Pons (tissue), 1 donor: ENCODE measurements around the gene UTRN.

ENCODE experiments used
- DNase-seq: peaks from one replicate; pipeline ENCODE4 v3.0.0-alpha.2; 2016; ENCODE audit warnings: low spot score

UTRN gene

DNA sequence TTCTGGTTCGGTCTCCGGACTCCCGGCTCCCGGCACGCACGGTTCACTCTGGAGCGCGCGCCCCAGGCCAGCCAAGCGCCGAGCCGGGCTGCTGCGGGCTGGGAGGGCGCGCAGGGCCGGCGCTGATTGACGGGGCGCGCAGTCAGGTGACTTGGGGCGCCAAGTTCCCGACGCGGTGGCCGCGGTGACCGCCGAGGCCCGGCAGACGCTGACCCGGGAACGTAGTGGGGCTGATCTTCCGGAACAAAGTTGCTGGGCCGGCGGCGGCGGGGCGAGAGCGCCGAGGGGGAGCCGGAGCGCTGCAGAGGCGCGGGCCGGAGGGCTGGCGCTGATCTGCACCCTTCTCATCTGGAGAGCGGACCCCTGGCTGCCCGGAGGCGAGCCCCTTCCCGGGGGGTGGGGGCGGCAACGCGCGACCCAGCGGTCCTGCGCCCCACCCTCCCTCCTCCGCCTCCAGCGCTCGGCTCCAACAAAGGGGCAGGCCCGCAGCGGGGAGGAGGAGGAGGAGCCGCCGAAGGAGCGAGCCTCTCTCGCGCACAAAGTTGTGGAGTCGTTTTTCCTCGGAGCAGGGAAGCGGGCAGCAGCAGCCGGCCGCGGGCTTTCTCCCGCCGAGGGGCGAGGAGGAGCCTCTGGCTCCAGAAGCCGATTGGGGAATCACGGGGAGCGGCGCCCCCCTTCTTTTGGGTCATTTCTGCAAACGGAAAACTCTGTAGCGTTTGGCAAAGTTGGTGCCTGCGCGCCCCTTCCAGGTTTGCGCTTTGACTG is at the start of gene UTRN:
Gene UTRN, plus strand, starts transcription at position 553 of the 765 bp plus-strand sequence. CDS start 6,494 bp downstream, outside the sequence.
- no peak for DNase-seq

DNA sequence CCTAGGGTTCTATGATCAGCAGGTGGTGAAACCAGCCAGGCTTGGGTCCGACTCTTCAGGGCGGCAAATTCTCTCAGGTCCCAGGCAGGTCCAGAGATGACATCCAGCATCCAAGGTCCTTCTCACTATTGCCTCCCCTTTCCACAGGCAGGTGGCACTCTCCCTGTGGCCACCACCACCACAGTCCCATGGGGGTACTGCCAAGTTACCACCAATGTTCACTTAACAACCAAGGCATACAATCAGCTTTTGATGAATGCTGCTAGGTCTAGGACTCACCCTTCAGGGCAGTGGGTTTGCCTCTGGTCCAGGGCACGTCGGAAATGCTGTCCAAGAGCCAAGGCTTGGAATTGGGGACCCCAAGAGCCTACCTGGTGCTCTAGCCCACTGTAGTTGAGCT is 40.4 kb upstream of the UTRN start:
- no peak for DNase-seq

DNA sequence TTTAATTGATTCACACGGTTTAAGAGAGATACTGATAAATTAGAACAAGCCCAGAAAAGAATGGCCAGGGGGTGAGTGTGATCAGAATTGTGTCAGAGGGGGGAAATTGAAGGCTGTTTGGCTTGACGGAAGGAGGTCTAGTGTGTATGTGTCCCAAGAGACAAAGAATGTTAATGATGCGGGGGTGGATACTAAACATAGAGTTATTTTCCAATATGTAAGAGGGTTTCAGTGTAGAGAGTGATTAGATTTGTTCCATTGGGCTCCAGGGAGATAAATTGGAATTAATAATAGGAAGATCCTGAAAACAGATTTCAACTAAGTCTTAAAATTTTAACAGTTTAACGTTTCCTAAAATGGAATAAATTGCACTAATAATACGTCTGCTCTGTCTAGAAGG is 38.1 kb upstream of the UTRN start:
- no peak for DNase-seq

DNA sequence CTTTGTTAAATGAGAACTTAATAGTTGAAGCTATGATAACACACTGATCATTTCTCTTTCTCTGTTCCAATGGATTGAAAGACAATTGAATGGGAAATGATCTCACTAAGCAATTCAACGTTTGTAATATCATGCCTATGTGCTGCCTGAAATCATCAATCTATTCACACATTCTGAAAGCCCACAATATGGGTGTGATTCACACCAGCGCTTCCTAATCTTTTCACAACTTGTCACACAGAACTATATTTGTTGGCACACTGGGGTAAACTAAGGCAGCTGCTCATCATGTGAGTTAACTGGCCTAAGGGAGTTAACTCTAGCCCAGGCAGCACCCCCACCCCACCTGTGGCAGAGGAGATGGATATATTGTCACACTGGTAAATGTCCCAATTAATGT is 37.1 kb upstream of the UTRN start:
- DNase-seq = no peak

DNA sequence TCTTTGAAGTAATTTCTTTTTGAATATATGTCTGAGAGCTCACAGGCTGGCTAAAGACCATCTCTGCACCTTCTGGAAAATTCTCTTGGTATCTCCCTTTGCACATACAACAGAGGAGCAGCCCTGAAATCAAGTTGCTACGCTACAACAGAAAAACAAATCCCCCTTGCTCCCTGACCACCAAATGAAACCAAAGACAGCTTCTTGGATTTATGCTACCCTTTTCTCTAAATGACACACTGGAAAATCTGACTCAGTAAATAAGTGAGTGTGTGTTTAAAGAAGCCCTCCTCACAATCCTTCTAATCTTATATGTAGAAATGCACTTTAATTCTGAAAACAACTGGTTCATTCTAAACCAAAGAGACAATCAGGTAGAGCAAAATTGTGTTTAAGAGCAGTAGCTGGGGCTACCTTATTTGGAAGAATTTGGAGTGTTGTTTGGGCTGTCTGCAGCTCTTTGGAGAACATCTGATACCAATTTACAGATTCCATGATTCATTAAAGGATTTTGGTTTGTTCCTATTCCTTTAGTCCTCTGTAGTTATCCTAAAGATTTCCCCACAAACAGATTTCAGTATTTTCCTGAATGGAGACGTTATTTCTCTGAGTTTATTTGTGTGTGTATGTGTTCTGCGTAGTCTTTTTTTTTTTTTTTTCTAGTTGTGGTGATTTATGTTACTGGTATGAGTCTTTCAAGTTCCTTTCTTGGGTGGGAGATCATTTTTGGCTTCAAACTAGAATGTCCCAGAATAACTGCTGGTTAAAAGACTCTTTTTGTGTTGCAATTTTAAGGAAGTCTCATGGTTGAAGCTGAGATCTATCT is 36.4 kb upstream of the UTRN start:
- no peak for DNase-seq

DNA sequence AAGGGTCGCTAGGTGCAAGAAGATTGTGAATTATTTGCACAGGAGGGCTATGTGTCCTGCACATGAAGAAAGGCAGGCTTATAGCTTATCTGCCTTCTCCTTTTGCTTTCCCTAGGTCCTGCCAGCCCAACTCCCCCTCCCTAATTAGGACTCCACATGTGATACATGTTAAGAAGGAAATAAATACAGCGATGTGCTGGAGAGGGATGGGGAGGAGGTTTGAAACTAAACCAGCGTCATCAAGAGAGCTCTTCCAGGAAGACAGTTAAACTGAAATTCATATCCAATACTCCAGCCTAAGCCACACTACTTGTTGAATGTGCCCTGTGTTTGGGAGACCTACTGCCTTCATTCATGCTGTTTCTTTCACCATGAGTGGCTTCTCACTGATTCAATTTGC is 34.9 kb upstream of the UTRN start:
- DNase-seq = no peak

DNA sequence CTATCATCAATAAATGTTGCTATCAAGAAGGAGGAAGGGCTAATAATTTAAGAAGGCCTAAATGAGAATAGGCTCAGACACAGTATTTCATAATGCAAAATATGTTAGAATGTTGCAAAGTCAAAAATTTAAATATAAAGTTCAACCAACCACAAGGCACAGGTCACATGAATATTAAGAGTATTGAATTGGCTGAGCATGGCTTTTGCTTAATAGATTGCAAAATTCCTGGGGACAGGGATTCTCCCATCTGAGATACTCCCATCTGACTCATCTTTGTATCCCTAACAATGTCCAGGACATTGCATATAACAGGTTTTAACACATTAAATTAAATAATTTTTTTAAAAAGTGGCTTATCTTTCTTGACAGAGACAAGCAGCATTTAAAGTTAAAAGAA is 32.9 kb upstream of the UTRN start:
- DNase-seq = no peak

DNA sequence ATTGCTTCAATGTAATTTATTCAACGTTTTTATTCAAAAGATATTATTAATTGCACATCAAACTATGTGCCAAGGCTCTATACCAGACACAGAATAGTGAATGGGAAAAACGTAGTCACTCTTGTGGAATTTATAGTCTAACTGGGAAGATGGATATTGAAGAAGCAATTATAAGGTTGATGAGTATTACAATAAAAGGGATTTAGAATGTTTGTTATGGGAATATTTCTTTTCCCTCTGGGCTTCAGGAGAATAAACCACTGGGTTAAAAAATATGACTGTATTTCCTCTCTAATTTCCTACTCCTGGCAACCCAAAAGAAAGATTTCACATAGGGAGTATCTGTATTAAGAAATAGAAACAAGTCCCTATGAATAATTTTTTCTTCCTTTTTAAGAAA is 25.1 kb upstream of the UTRN start:
- no peak for DNase-seq

DNA sequence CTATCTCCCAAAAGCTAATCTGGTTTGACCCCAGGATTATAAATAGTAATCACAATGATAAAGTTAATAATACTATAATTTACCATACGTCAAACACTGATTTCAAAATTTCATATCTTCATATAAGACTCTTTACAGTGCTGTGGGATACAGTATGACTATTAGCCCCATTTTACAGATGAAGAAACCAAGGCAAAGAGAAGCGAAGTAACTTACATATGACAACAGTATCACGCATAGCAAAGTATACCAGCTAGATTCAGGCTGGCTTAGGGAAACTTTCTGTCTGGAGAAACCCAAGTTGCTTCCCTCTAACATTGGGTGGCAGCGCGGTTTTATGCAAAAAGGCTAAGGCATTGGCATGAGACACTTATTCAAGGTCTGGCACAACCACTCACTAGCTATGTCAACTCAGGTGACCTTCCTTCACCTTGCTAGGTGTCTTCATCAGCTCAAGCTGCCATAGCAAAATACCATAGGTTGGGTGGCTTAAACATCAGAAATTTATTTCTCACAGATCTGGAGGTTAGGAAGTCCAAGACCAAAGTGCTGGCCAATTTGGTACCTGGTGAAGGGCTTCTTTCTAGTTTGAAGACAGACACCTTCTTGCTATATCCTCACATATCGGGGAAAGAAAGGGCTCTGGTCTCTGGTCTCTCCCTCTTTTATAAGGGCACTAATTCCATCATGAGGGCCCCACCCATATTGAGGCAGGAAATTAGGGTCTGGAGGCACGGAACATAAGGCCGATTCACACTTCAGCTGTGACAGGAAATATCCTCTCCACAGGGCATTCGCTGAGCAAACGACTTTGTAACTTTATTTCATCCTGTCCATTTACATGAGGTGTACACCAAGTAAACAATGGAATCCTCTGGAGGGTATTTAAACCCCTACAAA is 22.4 kb upstream of the UTRN start:
- DNase-seq = no peak

DNA sequence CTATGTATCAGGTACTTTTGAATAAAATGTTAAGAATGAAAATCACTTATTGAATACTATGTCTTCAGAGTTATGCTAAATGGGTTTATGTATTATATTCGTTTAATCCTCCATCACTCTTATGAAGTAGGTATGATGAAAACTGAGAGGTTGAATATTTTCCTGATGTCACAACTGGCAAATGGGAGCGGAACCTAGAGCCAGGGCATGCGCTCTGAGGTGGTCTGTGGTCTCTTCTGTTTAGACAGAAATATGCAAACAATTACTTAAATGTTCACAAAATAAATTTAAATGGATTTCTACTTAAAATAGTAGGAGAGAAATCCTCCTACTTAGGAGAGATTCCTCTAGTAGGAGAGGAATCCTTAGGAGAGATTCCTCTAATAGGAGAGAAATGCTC is 21.3 kb upstream of the UTRN start:
- DNase-seq = no peak

DNA sequence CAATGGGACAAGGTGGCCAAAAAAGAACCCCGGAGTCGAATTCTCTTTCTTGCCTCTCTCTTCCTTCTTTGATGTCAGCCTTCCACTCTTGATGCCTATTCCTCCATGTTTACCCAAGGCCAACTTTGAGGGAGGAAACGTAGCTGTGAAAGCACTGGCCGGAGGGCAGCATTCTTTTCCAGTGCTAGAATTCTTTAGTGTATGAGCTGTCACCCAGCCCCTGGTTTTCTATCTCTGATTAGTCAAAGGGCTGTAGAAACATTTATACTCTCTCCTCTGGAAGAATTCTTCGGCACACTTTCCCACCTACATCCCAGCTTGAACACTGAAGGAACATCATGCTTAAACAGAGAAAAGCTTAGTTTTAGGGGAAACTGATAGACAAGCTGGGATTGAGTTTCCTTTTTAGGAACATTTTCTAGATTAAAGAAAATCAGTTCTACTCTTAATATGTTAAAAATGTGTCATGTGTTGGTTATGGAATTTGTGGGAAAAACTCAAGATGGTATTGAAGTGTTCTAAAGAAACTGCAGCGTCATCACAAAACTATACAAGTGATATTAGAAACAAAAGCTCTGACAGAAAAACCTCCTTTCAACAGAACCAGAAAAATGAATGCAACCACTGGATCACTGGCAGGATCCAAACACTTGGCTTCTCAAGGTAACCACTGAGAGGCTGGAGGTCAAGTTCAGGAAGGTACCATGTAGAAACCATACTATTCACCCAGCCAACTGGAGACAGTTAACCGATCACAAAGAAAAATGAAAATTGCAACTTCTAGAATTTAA is 20.7 kb upstream of the UTRN start:
- no peak for DNase-seq

DNA sequence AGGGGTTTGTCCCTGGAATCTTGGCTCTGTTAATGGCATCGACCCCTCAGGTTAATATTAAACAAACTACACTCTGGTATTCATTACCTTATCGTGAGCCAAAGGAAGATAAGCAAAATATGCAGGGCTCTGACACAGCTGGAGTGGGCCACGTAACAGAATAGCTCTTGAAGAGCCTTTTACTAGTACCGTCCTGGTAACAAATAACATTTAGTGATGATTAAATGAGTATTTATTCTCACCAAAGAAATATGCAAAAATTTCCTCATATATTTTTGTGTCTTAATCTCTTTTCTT is 20.1 kb upstream of the UTRN start:
- no peak for DNase-seq

DNA sequence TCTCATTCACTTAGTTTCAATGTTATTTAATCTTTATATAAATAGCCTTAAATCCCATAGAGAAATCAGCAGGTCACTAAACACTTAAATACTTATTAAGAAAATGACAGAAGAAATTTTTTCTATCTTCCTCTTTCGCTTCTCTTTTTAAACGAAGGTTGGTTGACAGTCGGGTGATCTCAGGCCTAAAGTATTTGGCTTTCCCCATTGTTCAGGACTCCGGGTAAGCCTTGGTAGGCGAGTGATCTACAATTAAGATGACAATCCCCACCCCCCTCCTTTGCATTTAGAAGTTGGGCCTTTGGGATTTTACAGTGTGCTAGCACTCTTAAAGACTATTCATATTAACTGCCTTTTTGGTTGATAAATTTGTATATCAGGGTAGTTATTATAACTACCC is 19.7 kb upstream of the UTRN start:
- no peak for DNase-seq

DNA sequence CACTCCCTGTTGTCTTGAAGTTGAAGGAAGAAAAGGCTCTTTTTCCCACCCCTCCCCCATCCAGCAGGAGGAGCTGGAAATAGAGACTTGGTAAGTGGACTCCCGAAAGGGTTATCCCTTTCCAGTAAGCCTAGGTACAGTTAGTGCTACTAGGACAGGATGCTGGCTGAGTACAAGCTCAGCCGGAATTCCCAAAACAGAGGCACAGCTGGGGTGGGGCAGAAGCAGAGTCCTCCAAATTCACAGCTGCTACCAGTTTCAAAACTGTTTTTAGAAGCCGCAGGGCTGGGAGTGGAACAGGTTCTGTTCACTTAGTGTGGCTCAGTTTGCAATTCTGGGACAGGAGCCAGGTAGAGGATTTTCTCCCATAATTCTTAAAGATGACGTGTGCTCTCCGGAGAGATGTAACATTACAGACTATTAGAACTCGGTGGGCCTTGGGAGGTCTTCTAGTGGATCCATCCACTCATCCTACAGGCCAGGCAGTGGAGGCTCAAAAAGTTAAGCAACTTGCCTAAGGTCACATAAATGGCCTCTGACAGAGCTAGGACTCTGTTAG is 19.0 kb upstream of the UTRN start:
- no peak for DNase-seq

DNA sequence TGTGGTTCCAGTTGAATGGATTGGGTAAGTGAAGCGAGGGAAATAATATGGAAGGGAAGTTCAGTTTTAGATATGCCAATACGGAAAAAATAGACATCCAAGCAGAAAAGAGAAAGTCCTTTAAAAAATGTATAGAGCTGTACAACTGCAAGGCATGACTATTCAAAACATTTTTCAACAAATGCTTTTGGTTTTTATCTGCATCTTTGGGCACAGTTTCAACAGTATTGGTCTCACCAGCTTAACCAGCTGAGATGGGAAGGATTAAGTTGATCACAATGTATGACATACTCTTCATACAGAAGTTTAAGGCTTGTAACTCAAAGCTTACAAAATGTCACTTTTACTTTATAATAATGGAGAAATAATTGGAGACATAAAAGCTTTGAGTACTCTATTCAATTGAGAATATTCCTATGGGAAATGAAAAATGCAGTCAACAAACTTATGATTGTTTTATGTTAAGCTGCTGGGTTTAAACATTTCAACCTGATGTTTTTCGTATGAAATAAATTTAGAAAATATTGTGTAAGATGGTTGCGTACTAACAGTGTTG is 16.3 kb upstream of the UTRN start:
- no peak for DNase-seq

DNA sequence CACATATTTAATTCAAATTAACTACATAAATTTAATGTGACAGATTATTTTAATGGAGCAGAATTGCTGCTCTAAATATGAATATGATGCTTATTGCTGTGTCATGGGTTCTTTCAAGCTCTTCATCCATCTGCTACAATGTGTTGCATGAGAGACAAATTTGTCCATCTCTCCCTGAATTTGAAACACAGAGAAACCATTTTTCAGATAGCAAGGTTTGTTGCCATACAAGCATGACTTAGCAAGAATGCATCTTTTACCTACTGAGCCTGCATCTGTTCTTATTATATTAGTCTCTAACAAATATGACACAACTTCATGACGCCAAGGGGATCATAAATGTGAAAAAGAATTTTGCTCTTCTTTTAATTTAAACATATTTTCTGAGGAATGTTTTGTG is 8.0 kb upstream of the UTRN start:
- DNase-seq = no peak

DNA sequence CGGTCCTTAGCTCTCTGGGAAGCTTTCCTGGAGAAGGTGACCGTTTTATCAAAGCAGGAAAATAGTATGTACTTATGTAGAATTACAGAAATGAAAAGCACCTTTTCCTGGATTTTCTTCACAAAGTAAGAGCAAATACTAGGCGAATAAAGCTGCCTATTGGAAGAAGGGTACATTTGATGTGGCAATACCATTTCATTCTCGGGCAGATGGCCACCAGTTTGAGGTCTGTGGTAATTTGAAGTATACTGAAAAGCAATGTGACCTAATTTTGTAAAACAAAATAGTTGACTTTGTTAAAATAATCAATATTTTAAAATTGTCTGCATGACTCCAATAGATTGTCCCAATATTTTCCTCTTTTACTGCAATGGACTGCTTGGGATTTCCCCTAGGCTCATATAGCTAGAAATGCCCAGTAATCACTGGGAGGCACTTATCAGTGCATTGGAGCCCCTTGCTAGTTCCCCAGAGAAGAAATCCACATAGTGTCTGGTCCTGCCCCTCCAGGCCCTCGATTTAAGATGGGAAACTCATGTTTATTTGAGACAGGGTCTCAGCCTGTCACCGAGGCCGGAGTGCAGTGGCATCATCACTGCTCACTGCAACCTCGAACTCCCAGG is 7.4 kb upstream of the UTRN start:
- DNase-seq = no peak

DNA sequence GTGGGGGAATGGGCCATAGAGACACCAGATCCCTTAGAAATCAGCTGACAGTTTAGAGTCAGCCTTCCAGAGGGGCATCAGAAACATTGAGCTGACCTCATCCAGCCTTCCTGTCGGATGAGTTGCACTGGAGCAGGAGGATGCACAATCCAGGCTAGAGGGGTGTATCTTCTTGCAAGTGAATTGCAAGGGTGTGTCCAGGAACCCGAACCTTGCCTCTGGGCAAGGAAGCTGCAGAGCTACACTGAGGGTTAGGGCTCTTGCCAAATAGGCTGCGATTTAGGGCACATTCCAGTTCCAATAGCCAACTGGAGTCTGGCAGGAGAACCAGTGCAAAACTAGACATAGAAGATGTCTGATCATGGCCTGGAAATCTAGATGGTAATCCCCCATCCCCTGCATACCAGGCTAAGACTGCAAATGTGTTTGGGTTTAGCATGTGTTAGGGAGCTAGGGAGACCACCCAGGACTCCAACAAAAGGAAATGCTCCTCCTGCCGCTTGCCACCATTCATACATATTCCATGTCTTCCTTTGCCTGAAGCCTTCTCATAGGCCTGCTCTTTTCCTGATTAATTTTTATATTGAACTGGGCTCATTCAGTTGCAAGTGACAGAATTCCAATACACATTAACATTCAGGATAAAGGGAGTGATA is 6.3 kb upstream of the UTRN start:
- no peak for DNase-seq

DNA sequence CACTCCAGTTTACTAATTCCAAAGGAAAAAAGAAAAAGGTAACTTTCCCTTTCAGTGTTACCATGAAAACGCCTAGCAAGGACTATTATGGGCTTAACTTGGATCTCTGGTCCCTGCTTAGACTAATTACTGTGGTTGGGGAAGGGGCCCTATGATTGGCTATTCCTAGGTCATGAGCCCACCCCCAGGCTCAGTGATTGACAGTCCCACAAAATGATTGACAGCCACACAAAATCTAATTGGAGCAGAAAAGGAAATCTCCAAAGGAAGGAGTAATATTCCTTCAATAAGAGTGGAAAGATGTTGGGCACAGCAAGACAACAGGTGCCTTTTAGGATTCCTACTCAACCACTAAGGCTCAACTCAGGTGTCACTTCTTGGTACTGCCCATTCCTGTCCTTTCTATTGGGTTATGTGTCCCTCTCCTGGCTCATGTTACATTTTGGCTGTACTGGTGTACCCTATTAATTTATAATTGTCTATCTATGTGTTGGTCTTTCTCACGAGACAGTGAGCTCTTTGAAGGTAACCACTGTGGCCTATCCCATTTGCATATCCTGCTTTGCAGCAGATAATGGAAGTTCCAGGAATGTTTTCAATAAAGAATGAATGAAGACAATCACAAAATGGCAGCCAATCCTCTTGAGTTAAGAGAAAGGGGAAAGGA is 5.5 kb upstream of the UTRN start:
- DNase-seq = no peak
